Measurements from ENCODE around the gene SWI5.
A peak's percentile ranks its signal among the peaks of the same experiment; 100 is the strongest.

SWI5 gene

DNA sequence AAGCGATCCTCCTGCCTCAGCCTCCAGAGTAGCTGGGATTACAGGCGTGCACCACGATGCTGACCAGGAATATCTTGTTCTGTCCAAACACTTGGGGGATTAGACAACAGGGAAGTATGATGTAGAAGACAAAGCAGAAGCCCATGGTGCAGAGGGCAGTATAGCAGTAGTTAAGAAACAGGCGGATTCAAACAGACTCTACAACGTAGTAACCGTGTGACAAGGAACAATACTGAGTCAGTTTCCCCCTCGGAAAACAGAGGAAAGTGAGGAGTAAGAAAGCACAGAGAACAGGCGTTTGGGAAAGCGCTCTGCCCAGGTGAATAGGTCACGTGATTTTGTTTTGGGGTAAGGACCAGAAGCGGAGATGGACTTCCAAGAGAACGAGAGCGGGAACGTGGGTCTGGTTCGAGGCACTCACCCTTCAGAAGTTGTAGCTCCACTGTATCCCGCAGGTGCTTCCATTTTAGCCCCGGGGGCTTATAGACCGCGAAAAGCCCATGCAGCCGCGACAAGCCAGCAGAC lies 45.9 kb downstream of the SWI5 start:
- no peak for DNase-seq

DNA sequence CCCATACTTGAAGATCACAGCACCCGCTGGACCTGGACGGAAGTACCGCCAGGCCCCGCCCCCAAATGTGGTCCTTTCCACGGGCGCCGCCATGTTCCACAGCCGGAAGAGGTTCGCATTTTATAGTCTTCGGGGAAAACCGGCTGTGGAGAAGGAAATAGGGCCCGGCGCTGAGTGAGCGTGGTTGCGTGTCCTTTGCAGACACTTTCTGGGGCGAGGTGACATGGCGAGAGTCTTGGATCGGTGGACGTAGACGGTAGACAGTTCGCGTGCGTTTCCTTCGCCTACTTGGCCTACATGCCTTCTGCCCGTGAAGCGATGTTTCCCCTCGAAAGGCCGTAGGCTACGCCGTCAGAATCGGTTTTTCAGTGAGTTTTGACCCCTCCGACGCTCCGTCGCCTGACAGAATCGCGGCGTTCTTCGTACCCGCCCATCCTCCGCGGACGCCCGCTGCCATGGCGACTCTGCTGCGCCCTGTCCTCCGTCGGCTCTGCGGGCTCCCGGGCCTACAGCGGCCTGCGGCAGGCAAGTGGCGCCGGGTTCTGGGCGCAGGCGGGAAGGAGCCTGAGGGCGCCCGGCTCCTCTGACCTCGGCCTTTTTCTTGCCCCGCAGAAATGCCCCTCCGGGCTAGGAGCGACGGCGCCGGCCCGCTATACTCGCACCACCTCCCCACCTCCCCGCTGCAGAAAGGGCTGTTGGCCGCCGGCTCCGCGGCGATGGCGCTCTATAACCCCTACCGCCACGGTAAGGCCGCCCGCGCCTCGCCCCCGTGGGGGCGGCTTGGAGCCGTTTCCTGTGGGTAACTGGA lies 46.5 kb downstream of the SWI5 start, which contains the start of the genes COQ4 and TRUB2:
Gene COQ4 (plus strand): TSS at position 436 of the 808 bp plus-strand sequence. CDS start 20 bp downstream, at position 456.
Gene TRUB2 (minus strand): TSS at position 44 of the 808 bp plus-strand sequence. CDS start 39 bp downstream, at position 5.
- DNase-seq = peak; percentile 99

DNA sequence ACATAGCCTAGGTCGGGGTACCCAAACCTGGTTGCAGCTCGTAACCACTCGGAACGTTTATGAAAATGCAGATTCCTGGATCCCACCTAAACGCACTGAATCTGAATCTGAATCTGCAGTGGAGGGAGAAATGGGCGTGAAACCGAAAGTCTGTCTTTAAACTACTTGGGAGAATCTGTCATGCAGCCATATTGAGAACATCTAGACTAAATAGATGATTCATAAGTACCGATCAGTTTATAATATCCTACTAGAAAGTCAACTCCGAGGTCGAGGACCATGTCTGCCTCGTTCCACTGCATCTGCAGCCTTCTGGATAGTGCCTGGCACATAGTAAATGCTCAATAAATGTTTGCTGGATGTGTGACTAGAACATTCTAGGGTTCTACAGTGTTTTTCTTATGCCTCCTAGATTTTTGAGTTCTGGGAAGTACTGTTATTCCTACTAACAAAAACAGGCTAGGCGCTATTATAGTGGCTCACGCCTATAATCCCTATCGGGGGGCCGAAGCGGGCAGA lies 47.2 kb downstream of the SWI5 start:
- no peak for DNase-seq

DNA sequence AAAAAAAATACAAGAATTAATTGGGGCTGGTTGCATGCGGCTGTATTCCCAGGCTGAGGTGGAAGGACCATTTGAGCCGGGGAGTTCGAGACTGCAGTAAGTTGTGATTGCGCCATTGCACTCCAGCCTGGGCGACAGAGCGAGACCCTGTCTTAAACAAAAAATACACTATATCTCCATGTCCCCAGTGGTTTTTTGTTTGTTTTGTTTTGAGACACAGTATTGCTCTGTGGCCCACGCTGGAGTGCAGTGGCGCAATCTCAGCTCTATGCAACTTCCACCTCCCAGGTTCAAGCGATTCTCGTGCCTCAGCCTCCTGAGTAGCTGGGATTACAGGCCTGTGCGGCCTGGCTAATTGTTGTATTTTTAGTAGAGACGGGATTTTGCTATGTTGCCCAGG lies 47.7 kb downstream of the SWI5 start:
- no peak for DNase-seq

DNA sequence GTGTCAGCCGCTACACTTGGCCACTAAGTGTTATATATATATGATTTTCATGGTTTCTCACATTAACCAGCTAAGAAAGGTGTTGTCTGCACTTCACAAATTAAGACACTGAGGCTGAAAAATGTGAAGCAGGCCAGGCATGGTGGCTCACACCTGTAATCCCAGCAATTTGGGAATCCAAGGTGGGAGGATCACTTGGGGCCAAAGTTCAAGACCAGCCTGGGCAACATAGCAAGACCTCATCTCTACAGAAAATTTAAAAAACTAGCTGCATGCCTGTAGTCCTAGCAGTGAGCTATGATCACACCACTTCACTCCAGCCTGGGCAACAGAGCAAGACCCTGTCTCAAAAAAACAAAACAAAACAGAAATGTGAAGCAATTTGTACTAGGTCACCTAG lies 48.3 kb downstream of the SWI5 start:
- no peak for DNase-seq

DNA sequence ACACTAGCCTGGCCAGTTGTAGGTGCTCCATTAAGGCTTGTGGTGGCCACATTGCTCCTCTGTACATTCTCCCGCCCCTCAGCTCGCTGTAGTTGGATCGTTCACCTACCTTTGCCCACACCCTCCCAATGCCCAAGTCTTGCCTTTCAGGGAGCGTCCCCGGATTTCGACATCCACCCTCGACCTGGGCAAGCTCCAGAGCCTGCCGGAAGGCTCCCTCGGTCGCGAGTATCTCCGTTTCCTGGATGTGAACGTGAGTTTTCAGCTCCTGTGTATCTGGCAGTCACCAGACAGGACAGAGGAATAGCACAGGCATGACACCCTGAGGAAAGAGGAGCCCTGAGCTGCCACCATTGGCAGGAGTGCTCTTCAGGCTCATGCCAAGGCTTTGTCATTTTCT lies 49.6 kb downstream of the SWI5 start:
- no peak for DNase-seq

DNA sequence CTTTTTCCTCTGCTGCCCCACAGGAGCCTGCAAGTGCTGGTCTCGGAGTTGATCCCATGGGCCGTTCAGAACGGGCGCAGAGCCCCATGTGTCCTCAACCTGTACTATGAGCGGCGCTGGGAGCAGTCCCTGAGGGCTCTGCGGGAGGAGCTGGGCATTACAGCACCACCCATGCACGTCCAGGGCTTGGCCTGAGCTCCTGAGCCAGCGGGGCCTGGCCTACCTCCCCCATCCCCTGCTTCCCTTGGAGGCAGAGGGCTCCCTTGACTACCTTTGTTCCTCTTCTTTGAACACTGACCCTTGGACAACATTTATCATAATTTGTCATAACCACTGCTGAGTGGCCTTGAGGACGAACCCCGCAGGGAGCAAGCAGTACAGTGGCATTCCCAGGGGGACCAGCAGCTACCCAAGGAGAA lies 57.4 kb downstream of the SWI5 start:
- no peak for DNase-seq

DNA sequence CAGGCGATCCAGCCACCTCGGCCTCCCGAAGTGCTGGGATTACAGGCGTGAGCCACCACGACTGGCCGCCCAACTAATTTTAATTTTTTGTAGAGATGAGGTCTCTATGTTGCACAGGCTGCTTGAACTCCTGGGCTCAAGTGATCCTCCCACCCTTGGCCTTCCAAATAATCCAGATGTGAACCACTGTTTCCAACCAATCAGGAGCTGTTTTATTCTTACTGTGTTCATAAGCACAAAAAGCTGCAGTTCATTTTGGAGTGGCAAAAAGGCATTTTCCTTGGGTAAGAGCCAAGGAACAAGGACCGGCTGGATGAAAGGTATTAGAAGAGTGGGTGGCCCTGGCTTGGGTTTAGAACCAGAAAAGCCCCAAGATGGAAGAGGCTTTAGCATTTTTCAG lies 59.1 kb downstream of the SWI5 start:
- no peak for DNase-seq

DNA sequence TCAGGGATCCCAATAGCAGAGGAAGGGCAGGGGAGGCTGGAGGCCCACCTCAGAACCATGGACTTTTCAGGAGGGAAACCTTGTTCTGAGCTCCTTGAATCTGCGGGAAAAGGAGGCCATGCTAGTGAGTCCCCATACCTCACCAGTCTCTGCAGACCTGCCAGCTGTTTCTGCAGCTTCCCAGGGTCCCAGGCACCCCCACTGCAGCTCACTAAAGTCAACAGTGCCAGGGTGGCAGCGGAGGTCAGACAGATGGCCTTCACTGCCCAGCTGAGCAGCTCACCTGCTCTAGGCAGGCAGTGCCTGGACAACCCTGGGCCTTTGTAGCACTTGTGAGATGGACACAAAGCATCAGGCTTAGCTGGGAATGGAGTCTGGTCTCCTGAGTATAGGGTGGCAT lies 59.8 kb downstream of the SWI5 start:
- DNase-seq = no peak

DNA sequence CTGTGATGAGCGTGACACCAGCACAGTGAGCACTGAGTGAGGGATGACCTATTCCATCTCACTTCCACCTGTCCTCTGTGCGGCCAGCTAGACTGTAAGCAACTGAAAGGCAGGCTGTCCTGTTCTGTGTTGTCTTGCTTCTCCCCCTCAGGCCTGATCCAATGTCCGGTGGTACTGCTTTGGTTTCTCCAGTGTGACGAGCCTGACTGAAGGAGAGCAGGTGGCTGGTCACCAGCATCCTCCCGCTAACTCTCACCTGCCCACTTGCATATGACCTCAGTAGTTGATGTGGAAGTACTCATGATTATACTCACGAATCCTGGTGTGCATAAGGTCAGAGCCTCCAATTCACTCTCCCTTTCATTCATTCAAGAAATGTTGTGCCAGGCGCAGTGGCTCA lies 61.9 kb downstream of the SWI5 start:
- DNase-seq = no peak

All from RPMI8226 (cell line).